ENCODE measurements around the gene PSMD12.

DNA sequence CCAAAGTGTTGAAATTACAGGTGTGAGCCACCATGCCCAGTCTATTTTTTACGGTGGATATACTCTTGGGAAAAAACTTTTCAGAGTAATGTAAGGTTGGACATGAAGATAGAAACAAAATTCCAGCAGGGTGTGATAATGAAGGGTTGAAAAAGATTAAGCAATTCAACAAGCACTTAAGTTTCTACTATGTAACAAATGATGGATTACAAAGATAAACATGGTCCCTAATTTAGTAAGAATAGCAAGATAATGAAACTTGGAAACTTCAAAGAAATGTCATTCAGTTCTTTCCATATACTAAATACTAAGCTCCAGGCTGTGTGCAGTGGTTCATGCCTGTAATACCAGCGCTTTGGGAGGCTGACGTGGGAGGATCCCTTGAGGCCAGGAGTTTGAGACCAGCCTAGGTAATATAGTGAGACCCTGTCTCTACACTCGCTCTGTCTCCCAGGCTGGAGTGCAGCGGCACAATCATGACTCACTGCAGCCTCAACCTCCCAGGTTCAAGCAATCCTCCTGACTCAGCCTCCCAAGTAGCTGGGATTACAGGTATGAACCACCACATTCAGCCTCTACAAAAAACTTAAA, 31.0 kb downstream of the PSMD12 start:
- no peak for TF ChIP-seq POLR2A (IDR thresholded peaks at IDR 0.05; ENCODE audit: low read depth, low read length)
- TF ChIP-seq, protein P1, sequence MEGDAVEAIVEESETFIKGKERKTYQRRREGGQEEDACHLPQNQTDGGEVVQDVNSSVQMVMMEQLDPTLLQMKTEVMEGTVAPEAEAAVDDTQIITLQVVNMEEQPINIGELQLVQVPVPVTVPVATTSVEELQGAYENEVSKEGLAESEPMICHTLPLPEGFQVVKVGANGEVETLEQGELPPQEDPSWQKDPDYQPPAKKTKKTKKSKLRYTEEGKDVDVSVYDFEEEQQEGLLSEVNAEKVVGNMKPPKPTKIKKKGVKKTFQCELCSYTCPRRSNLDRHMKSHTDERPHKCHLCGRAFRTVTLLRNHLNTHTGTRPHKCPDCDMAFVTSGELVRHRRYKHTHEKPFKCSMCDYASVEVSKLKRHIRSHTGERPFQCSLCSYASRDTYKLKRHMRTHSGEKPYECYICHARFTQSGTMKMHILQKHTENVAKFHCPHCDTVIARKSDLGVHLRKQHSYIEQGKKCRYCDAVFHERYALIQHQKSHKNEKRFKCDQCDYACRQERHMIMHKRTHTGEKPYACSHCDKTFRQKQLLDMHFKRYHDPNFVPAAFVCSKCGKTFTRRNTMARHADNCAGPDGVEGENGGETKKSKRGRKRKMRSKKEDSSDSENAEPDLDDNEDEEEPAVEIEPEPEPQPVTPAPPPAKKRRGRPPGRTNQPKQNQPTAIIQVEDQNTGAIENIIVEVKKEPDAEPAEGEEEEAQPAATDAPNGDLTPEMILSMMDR (IDR thresholded peaks at IDR 0.05; ENCODE audit: extremely low read depth in 1 of 2, insufficient read depth in 1 of 2, low read depth in 1 of 2, low read length in 2 of 2) = no peak
- TF ChIP-seq POLR2AphosphoS5 (IDR thresholded peaks at IDR 0.05; ENCODE audit: insufficient read depth, low read depth, low read length) = no peak
- TF ChIP-seq, protein P2, sequence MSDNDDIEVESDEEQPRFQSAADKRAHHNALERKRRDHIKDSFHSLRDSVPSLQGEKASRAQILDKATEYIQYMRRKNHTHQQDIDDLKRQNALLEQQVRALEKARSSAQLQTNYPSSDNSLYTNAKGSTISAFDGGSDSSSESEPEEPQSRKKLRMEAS (IDR thresholded peaks at IDR 0.05; ENCODE audit: insufficient read depth, insufficient read length) = no peak
- no peak for TF ChIP-seq MYC (IDR thresholded peaks at IDR 0.05; ENCODE audit: low read depth, low read length)
- TF ChIP-seq EZH2 (IDR thresholded peaks at IDR 0.05; ENCODE audit: borderline replicate concordance, low read depth, low read length, severe bottlenecking) = no peak
